HepG2 (cell line): Measurements from ENCODE around the gene LGALS7B.

Source experiments
- CTCF ChIP-seq: sonication (generic); formaldehyde crosslinking; IDR thresholded peaks from 2 replicates; pipeline ENCODE4 v1.5.0; 2020; ENCODE audit warnings: mild to moderate bottlenecking, missing genetic modification reagents, moderate library complexity
- EHMT2 ChIP-seq: fragments of 200-600 bp; sonication (generic); IDR thresholded peaks from 2 replicates; pipeline ENCODE4 v1.7.0; 2017; ENCODE audit warnings: antibody characterized with exemption, low read depth, low read length, borderline replicate concordance
- EP300 ChIP-seq, 3 experiments: sonication (generic) in 1 of 3; formaldehyde crosslinking in 1 of 3; IDR thresholded peaks; 2 replicates each; pipeline versions ENCODE4 v1.5.1 to v1.6.1; 2011 to 2020; ENCODE audit warnings: low read depth in 2 of 3, low read length in 2 of 3, borderline replicate concordance in 1 of 3, improper control_type of control experiment in 1 of 3, mild to moderate bottlenecking in 1 of 3, missing genetic modification reagents in 1 of 3, moderate library complexity in 1 of 3
- ESRRA ChIP-seq: sonication (generic); formaldehyde crosslinking; IDR thresholded peaks from 2 replicates; pipeline ENCODE4 v1.5.1; 2020; ENCODE audit warnings: mild to moderate bottlenecking, low read depth, missing genetic modification reagents
- HIVEP1 ChIP-seq: sonication (generic); formaldehyde crosslinking; IDR thresholded peaks from 2 replicates; pipeline ENCODE4 v1.4.0; 2020; ENCODE audit warnings: mild to moderate bottlenecking, missing genetic modification reagents
- MEIS2 ChIP-seq: sonication (generic); formaldehyde crosslinking; IDR thresholded peaks from 2 replicates; pipeline ENCODE4 v1.9.0; 2021; ENCODE audit warnings: mild to moderate bottlenecking, missing genetic modification reagents
- NFYB ChIP-seq: sonication (generic); formaldehyde crosslinking; IDR thresholded peaks from 2 replicates; pipeline ENCODE4 v1.4.0; 2020; ENCODE audit warnings: missing genetic modification reagents
- ZNF224 ChIP-seq: sonication (generic); formaldehyde crosslinking; IDR thresholded peaks from 2 replicates; pipeline ENCODE4 v1.5.0; 2020; ENCODE audit warnings: mild to moderate bottlenecking, missing genetic modification reagents
- ZNF772 ChIP-seq: sonication (generic); formaldehyde crosslinking; IDR thresholded peaks from 2 replicates; pipeline ENCODE4 v1.5.0; 2020; ENCODE audit warnings: mild to moderate bottlenecking, missing genetic modification reagents

GRCh38 chr19:38815059-38816001 lies 26.3 kb downstream of the LGALS7B start:
- no peak for TF ChIP-seq ZNF772 (CRISPR knock-in tag)
- no peak for TF ChIP-seq ESRRA (CRISPR knock-in tag)
- TF ChIP-seq MEIS2 (CRISPR knock-in tag): no peak
- peak; percentile 52 for TF ChIP-seq NFYB (CRISPR knock-in tag)
- no peak for TF ChIP-seq CTCF (CRISPR knock-in tag)
- TF ChIP-seq EP300 (IDR thresholded peaks at IDR 0.05; ENCODE audit: low read depth in 2 of 2, low read length in 2 of 2): no peak
- TF ChIP-seq EP300 (CRISPR knock-in tag; IDR thresholded peaks at IDR 0.05; ENCODE audit: borderline replicate concordance): no peak
- TF ChIP-seq HIVEP1 (CRISPR knock-in tag): no peak
- TF ChIP-seq ZNF224 (CRISPR knock-in tag): no peak
- no peak for TF ChIP-seq EHMT2
